ENCODE measurements around the gene LMNTD2.

The LMNTD2 gene

GRCh38 chr11:581752-582151 lies 21.2 kb upstream of the LMNTD2 start:
- Mint-ChIP-seq H3K27ac (no peak overlapping the region), H3K9me3 (no peaks in the 10 kb centered on the region), H3K36me3 (ENCODE audit: low read depth) (peaks cover 21% of the 10 kb centered on the region), H3K4me1 (peaks cover 18% of the 10 kb centered on the region), H3K4me3 (no peak overlapping the region), H3K27me3 (ENCODE audit: low read depth) (no peaks in the 10 kb centered on the region)
- no peak for TF ChIP-seq CTCF (IDR thresholded peaks at IDR 0.05; ENCODE audit: unreplicated experiment in 3 of 3)

GRCh38 chr11:581342-581741 lies 20.8 kb upstream of the LMNTD2 start:
- Mint-ChIP-seq H3K27ac (no peak overlapping the region), H3K4me1 (peaks cover 18% of the 10 kb centered on the region), H3K4me3 (peak overlapping the region; percentile 38 to 72 (median 66)), H3K27me3 (ENCODE audit: low read depth) (peaks cover under 1% of the 10 kb centered on the region), H3K9me3 (no peaks in the 10 kb centered on the region), H3K36me3 (ENCODE audit: low read depth) (peaks cover 19% of the 10 kb centered on the region)
- TF ChIP-seq CTCF (IDR thresholded peaks at IDR 0.05; ENCODE audit: unreplicated experiment in 3 of 3) = no peak

GRCh38 chr11:579830-580601 lies 19.5 kb upstream of the LMNTD2 start:
- H3K36me3 Mint-ChIP-seq (ENCODE audit: low read depth) = peaks cover 15% of the 10 kb centered on the region
- H3K9me3 Mint-ChIP-seq = no peaks in the 10 kb centered on the region
- peak overlapping the region; percentile 67 to 93 (median 83) for H3K4me3 Mint-ChIP-seq
- peaks cover 21% of the 10 kb centered on the region for H3K4me1 Mint-ChIP-seq
- peaks cover 8% of the 10 kb centered on the region for H3K27me3 Mint-ChIP-seq (ENCODE audit: low read depth)
- no peak for TF ChIP-seq CTCF (IDR thresholded peaks at IDR 0.05; ENCODE audit: unreplicated experiment in 3 of 3)
- H3K27ac Mint-ChIP-seq = peak overlapping the region in 1 of 3 experiments; percentile 27

GRCh38 chr11:578276-579035 lies 17.9 kb upstream of the LMNTD2 start:
- H3K27me3 Mint-ChIP-seq (ENCODE audit: low read depth) = peaks cover 18% of the 10 kb centered on the region
- no peak for TF ChIP-seq CTCF (IDR thresholded peaks at IDR 0.05; ENCODE audit: unreplicated experiment in 3 of 3)
- peaks cover 34% of the 10 kb centered on the region for H3K4me1 Mint-ChIP-seq
- peak overlapping the region in 2 of 3 experiments; percentile 49 to 51 for H3K27ac Mint-ChIP-seq
- peaks cover 9% of the 10 kb centered on the region for H3K36me3 Mint-ChIP-seq (ENCODE audit: low read depth)
- H3K9me3 Mint-ChIP-seq = no peaks in the 10 kb centered on the region
- H3K4me3 Mint-ChIP-seq = peak overlapping the region; percentile 89 to 93 (median 92)

DNA sequence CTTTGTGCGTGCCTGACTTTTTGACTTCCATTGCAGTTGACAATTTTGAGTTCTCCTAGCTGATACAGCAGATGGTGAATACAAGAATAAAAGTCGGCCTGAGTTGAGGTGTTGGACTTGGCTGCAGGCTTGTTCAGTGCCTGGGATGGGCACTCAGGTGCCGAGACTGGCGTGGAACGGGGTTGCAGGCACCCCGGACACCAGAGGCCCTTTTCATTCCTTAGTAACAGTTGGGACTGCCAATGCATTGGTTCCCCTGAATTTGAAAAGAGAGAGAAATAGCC lies 17.0 kb upstream of the LMNTD2 start:
- peaks cover 9% of the 10 kb centered on the region for H3K36me3 Mint-ChIP-seq (ENCODE audit: low read depth)
- H3K4me3 Mint-ChIP-seq = peak overlapping the region; percentile 89 to 93 (median 92)
- peak overlapping the region; percentile 74 to 92 (median 88) for H3K27ac Mint-ChIP-seq
- H3K9me3 Mint-ChIP-seq = no peaks in the 10 kb centered on the region
- peaks cover 34% of the 10 kb centered on the region for H3K4me1 Mint-ChIP-seq
- TF ChIP-seq CTCF (IDR thresholded peaks at IDR 0.05; ENCODE audit: unreplicated experiment in 3 of 3) = no peak
- peaks cover 22% of the 10 kb centered on the region for H3K27me3 Mint-ChIP-seq (ENCODE audit: low read depth)

Measured in nephron (organoid).